Stimulated activated CD8-positive, alpha-beta memory T cell treated with anti-CD3 and anti-CD28 coated beads, Interleukin-7, amount 100 ng/mL, for 48 hours (primary cell): Measurements from ENCODE around the gene PIK3CB.
"Not testable (repeated sequence)": the region's sequence is repeated elsewhere in the genome, so short reads cannot be mapped to it uniquely, and the experiment has no call there.

Experiments used
- DNase-seq, 2 donors: peaks; one replicate each; pipeline ENCODE4 v3.0.0-alpha.2; 2020; ENCODE audit warnings: low read depth in 1 of 2; ENCODE audit errors: extremely low read depth in 1 of 2

PIK3CB gene

DNA sequence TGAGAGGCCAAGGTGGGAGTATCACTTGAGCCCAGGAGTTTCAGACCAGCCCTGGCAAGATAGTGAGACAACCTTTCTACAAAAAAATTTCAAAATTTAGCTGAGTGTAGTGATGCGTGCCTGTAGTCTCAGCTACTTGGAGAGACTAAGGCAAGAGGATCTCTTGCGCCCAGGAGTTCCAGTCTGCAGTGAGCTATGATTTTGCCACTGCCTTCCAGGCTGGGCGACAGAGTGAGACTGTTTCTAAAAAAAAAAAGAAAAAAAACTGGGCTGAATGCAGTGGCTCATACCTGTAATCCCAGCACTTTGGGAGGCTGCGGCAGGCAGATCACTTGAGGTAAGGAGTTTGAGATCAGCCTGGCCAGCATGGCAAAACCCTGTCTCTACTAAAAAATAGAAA is 14.0 kb upstream of the PIK3CB start:
- DNase-seq = no peak

DNA sequence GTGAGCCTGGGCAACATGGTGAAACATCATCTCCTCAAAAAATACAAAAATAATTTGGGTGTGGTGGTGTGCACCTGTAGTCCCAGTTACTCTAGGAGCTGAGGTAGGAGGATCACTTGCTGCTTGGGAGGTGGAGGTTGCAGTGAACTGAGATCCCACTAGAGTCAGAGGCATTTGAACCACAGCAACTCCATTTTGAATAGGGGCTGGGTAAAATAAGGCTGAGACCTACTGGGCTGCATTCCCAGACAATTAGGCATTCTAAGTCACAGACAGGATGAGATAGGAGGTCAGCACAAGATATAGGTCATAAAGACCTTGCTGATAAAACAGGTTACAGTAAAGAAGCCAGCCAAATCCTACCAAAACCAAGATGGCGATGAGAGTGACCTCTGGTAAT is 12.1 kb upstream of the PIK3CB start:
- DNase-seq = not testable (repeated sequence)

DNA sequence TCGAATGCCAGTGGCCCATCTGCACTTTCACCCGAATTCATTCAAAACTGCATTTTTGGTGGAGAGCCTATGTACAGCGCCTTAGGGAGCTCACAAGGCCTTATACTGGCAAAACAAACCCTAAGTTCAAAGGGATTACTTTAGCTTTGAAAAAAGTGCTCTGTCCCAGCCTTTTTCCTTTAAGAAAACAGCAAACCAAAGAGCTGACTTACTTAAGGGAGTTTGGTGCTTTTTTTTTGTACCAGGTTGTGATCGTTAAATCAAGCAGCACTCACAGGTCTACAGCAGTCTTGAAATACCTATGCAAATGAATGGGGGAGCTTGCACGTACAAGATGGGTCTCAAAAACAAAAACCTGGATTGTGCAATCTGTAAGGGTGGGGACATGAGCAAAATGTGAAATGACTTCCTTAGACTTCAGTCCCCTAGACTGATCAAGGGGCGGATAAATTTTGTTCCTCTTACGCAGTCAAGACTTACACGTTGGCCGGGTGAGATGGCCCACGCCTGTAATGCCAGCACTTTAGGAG is 11.6 kb upstream of the PIK3CB start:
- no peak for DNase-seq

DNA sequence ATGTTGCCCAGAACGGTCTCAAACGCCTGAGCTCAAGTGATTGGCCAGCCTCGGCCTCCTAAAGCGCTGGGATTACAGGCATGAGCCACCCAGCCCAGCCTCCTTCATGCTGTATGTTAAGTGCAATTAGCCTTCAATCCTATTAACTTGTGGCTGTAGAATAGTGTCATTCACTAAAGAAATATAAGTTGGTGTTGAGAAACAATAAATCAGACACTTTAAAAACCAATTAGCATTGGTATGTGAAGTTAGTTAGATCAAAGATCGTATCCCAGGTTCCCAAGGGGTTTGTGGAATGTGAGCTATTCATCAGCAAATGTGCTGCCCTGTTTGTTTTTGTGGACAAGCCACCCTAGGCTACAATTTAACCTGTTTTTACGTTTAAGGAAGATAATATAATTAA is 11.0 kb upstream of the PIK3CB start:
- DNase-seq = no peak

DNA sequence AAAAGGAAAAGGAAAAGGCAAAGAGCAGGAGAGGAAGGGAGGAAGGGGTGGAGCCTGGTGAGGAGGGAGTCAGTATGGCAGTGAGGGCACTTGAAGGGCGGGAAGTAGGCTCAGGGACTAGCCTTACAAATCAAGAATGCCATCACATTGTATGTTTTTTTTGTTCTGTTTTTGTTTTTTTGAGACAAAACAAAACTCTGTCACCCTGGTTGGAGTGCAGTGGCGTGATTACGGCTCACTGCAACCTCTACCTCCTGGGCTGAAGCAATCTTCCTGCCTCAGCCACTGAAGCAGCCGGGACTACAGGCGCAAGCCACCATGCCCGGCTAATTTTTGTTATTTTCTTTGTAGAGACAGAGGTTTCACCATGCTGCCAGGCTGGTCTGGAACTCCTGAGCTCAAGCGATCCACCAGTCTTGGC is 10.5 kb upstream of the PIK3CB start:
- no peak for DNase-seq

DNA sequence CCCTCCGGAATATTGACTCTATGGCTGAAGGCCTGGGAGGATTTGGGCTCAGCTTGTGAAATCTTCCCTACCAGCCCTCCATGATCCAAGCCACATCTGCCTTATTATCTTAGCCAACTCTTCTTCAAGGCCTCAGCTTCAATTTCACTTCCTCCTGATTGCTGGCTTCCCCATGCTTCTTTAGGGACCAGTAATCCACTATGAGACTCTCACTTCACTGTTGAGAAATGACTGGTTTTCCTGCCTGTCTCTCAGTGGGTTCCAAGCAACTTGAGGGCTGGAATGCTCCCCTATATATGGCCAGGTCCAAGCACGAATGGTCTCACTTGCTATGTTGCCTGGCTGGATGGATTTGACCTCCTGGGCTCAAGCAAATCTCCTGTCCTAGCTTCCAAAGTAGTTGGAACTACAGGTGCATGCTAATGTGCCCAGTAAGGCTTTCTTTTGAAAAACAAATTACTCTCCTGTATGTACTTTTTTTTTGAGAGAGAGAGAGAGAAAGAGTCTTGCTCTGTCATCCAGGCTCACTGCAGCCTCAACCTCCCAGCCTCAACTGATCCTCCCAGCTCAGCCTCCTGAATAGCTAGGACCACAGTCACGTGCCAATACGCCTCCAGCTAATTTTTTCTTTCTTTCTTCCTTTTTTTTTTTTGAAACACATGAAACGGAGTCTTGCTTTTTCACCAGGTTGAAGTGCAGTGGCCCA is 7.9 kb upstream of the PIK3CB start:
- DNase-seq = no peak

DNA sequence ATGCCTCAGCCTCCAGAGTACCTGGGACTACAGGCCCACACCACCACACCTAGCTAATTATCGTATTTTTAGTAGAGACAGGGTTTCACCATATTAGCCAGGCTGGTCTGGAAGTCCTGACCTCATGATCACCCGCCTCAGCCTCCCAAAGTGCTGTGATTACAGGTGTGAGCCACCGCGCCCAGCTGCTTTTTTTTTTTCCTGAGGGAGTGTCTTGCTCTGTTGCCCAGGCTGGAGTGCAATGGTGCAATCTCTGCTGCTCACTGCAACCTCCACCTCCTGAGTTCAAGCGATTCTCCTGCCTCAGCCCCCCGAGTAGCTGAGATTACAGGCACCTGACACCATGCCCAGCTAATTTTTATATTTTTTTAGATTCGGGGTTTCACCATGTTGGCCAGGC is 3.7 kb upstream of the PIK3CB start:
- DNase-seq = not testable (repeated sequence)

DNA sequence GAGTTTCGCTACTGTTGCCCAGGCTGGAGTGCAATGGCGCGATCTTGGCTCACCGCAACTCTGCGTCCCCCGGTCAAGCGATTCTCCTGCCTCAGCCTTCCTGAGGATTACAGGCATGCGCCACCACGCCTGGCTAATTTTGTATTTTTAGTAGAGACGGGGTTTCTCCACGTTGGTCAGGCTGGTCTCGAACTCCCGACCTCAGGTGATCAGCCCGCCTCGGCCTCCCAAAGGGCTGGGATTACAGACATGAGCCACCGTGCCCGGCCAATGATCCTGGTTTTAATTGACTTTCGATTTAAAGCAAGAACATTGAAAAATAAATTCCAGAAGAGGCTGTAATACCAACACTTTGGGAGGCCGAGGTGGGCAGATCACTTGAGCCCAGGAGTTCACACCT is 1.1 kb upstream of the PIK3CB start:
- DNase-seq = not testable (repeated sequence)

DNA sequence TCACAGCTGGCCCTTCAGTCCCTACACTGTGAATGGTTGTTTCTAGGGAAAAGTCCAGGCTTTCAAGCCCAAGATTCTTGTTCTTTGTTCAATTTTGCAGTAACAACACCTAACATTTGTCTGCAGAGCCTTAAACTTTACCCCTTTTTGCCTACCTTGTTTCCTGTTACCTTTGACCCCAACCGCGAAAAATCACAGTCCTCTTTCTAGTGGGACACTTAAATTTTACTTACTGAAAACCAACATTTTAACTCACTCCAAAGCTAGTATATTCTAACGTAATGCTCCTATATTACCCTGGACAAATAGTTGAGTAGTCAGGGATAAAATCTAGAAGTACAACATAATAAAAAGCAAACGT is 649 bp upstream of the PIK3CB start:
- no peak for DNase-seq

DNA sequence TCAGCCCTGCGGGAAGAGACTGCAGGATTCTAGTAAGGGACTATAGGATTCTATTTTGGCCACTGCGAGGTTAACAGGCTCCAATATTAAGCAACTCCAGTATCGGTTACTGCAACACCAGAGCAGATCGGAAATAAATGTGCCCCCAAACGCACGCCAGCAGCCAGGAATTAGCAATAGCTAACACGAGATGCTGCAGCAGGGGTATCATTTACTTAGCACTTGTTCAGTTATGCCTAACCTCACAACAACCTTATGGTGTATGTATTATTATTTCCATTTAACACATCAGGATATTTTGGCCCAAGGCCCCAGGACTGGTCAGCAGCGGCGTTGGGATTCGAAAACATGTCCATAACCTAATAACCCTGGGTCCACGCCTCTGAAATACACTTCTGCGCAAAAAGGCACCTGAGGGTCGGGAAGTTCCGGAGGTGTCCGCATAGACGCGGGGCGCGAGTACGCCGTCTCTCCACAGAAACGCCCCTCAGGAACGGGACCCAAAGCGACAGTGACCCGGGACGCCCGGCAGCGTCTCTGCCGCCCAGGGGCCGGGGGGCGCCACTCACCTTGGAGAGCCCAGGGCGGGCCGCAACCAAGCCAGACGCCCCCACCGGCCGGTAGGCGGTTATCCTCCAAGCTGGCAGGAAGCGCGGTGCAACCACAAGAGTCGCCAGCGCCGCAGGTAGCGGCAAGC is 681 bp downstream of the PIK3CB start:
- peak in 1 of 2 donors; percentile 26 for DNase-seq

DNA sequence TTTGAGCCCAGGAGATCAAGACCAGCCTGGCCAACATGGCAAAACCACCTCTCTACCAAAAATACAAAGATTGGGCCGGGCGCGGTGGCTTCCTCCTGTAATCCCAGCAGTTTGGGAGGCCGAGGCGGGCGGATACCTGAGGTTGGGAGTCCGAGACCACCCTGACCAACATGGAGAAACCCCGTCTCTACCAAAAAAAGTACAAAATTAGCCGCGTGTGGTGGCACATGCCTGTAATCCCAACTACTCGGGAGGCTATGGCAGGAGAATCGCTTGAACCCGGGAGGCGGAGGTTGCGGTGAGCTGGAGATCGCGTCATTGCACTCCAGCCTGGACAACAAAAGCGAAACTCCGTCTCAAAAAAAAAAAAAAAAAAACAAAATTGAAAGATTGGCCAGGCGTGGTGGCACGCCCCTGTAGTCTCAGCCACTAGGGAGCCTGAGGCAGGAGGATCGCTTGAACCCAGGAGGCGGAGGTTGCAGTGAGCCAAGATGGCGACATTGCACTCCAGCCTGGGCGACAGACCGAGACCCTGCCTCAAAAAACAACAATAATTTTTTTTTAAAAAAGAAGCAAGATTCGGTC is 2.2 kb downstream of the PIK3CB start:
- DNase-seq = not testable (repeated sequence)

DNA sequence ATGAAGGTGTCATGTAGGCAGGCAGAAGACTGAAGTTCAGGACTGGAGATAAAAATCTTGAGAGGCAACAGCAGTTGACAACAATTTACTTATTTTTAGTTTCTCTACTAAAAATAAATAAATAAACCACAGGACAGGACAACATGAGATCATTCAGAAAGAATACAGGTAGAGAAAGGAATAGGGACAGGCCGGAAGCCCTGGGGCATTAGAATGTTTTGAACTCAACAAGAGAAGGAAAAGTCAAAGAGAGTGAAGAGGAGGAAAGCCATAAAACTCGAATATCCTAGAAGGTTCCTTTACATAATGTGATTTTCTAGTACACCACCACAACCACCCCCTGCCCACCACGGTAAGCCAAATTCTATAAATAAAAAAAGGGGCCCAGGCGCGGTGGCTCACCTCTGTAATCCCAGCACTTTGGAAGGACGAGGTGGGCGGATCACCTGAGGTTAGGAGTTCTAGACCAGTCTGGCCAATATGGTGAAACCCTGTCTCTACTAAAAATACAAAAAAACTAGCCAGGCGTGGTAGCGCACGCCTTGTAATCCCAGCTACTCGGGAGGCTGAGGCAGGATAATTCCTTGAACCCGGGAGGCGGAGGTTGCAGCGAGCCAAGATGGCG is 4.7 kb downstream of the PIK3CB start:
- no peak for DNase-seq

DNA sequence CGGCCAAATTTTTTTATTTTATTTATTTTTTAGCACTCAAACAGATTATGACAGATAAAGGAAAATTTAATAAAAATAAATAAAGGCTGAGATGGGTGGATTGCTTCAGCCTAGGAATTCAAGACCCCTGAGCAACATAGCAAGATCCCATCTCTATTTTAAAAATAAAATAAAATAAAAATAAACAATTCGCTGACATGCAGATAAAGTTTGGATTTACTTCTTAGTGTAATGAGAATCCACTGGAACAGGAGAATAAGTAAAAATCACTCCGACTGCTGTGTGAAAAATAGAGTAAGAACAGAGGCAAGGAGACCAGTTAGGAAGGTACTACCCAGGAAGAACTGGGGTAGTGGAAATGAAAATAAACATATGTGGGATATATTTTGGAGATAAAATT is 5.6 kb downstream of the PIK3CB start:
- no peak for DNase-seq

DNA sequence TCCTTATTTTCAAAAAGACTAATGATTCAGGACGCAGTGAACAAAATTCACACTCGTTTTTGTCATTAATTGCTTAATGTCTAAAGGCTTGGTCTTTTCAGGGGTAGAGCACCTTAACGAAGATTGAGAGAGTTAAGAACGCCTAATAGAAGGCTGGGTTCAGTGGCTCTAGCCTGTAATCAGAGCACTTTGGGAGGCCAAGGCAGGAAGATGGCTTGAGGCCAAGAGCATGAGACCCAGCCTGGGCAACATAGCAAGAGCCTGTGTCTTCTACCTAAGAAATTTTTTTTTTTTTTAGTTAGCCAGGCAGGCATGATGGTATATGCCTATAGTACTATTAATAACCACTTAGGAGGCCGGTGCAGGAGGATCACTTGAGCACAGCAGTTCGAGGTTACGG is 7.5 kb downstream of the PIK3CB start:
- no peak for DNase-seq

DNA sequence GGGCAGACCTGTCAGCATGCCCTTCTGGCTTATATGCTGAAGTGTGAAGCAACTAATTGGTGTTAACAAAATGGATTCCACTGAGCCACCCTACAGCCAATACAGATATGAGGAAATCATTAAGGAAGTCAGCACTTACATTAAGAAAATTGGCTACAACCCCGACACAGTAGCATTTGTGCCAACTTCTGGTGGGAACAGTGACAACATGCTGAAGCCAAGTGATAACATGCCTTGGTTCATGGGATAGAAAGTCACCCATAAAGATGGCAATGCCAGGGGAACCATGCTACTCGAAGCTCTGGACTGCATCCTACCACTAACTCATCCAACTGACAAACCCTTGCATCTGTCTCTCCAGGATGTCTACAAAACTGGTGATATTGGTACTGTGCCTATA is 9.4 kb downstream of the PIK3CB start:
- no peak for DNase-seq

DNA sequence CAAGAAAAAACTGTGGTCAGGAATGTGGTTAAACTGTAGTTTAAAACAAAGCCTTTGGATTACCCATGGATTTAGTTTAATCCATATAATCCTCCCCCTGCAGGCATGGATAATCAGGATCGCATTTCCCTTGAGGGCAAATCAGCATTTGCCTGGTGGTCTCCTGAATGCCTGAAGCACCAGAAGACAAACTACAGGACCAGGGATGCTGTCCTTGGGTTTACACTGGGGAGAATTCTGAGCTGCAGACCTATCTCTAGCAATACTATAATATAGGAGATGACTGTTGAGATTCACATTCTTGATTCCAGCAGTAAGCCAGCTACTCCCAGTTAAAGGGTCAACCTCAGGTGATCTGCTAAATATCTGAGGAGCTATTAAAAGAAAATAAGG is 10.6 kb downstream of the PIK3CB start:
- DNase-seq = no peak

DNA sequence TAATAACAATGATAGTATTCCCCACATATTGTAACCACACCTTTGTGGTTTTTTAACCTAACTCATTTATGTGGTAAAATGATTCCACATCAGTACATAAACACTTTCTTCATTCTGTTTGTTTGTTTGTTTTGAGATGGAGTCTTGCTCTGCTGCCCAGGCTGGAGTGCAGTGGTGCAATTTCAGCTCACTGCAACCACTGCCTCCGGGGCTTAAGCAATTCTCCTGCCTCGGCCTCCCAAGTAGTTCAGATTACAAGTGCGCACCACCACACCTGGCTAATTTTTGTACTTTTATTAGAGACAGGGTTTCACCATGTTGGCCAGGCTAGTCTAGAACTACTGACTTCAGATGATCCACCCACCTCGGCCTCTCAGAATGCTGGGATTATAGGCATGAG is 14.3 kb downstream of the PIK3CB start:
- not testable (repeated sequence) for DNase-seq

DNA sequence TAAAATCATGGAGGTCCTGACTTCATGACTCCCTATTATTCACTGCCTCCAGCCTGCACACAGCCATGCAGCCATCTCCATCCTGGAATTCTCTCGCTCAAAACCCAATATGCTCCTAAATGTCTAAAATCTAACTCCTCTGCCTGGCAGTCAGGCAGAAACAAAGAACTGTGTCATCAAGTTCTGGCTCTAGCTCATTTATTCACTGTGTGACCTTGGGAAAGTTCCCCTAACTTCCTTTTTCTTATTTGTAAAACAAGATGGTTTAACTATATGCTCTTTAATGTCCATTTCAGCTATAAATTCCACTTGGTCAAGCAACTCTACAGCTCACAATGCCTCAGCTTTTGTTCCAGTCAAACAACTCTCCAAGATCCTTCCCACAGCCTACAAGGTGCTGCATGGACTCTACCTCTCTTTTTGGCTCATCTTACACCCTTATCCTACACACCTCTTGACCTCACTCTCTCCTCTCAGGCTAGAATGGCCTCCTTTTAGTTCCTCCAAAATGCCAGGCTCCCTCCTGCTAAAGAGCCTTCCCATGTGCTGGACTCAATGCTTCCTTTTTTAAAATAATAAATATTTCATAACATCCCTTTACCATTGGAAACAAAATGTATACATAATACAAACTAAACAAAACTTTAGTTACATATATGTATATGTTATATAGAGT is 16.4 kb downstream of the PIK3CB start:
- no peak for DNase-seq

DNA sequence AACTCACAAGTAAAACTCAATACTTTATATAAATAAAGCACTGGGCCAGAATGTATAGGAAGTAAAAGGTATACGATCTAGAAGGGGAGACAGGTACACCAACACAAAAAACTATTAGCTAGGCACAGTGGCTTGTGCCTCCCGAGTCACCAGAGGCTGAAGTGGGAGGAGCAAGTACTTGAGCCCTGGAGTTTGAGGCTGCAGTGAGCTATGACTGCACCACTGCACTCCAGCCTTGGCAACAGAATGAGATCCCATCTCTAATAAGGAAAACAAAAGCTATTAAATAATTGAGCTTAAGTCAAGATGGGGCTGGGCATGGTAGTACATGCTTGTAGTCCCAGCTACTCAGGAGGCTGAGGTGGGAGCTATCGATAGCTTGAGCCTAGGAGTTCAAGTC is 17.0 kb downstream of the PIK3CB start:
- DNase-seq = no peak

DNA sequence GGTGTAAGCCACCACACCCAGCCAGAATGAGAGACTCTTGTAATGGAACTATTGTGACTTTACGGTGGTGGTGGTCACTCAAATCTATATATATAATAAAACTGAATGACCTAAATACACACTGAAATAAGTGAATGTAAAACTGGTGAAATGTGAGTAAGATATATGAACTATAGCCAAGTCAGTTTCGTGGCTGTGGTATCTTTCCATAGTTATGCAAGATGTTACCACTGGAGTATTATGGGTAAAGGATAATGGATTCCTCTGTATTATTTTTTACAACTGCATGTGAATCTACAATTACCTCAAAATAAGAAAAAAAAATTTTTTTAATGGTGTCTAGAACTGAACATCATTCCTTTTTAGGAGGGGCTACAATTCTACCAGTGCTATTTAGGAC is 21.9 kb downstream of the PIK3CB start:
- no peak for DNase-seq
